A673 (cell line): Measurements from ENCODE around the gene FAIM. TPM values are rescaled to one million over a fixed set of nuclear protein-coding genes. Genes with fewer than 3 reads are reported as not detected.

Source experiments
- BruUV-seq: library from RNA; stranded (reverse); fragments of 400-500 nt; replicated peaks from 2 replicates; lab custom pipeline; 2021; lab: Mats Ljungman, UMichigan
- CTCF ChIA-PET: fragments of 300-600 bp; sonication (Branson Sonifier 250); formaldehyde crosslinking; loops from one replicate; lab custom pipeline; 2022; ENCODE audit warnings: antibody characterized with exemption; lab: Charles Lee
- POLR2A ChIA-PET: fragments of 300-600 bp; sonication (Branson Sonifier 250); formaldehyde crosslinking; loops from one replicate; lab custom pipeline; 2022; ENCODE audit warnings: antibody characterized with exemption; ENCODE audit not compliant: low non-redundant PET; lab: Charles Lee
- DNase-seq: peaks from one replicate; pipeline ENCODE4 v3.0.0-alpha.2; 2015; ENCODE audit warnings: low spot score
- H3K27ac ChIP-seq: fragments of 200-600 bp; sonication (generic); 2 replicates; pipeline ENCODE4 v1.5.1; 2016; ENCODE audit warnings: mixed run types, low read depth, mild to moderate bottlenecking, mixed read lengths, antibody characterized with exemption, low read length; ENCODE audit not compliant: poor library complexity, severe bottlenecking
- H3K27me3 ChIP-seq: fragments of 200-600 bp; sonication (generic); replicated peaks from 2 replicates; pipeline ENCODE4 v1.6.1; 2017; ENCODE audit warnings: mixed run types, low read depth, mild to moderate bottlenecking, mixed read lengths, antibody characterized with exemption, low read length; ENCODE audit not compliant: insufficient read depth, poor library complexity
- H3K36me3 ChIP-seq: fragments of 200-600 bp; sonication (generic); 2 replicates; pipeline ENCODE4 v1.6.1; 2016; ENCODE audit warnings: mixed run types, mild to moderate bottlenecking, mixed read lengths, antibody characterized with exemption, low read length; ENCODE audit not compliant: insufficient read depth, poor library complexity, severe bottlenecking
- H3K4me1 ChIP-seq: fragments of 200-600 bp; sonication (generic); 2 replicates; pipeline ENCODE4 v1.6.1; 2017; ENCODE audit warnings: mixed run types, mild to moderate bottlenecking, mixed read lengths, antibody characterized with exemption, low read length; ENCODE audit not compliant: insufficient read depth, poor library complexity, severe bottlenecking
- H3K4me3 ChIP-seq: fragments of 200-600 bp; sonication (generic); 2 replicates; pipeline ENCODE4 v1.5.1; 2016; ENCODE audit warnings: low read depth, mixed run types, mild to moderate bottlenecking, mixed read lengths, low read length; ENCODE audit not compliant: poor library complexity, severe bottlenecking
- H3K9me3 ChIP-seq: fragments of 200-600 bp; sonication (generic); 2 replicates; pipeline ENCODE4 v1.6.1; 2016; ENCODE audit warnings: mixed run types, low read depth, mild to moderate bottlenecking, mixed read lengths, antibody characterized with exemption, low read length; ENCODE audit not compliant: poor library complexity, severe bottlenecking
- CTCF ChIP-seq: fragments of 300-800, 200-600 bp; sonication (generic); conservative IDR thresholded peaks from 2 replicates; pipeline ENCODE4 v1.5.1; 2017; ENCODE audit warnings: low read depth, mild to moderate bottlenecking, antibody characterized with exemption, low read length, moderate library complexity, mixed read lengths
- EZH2 ChIP-seq: fragments of 200-600 bp; sonication (generic); IDR thresholded peaks from 2 replicates; pipeline ENCODE4 v1.6.1; 2017; ENCODE audit warnings: borderline replicate concordance, low read depth, mild to moderate bottlenecking, mixed read lengths, antibody characterized with exemption, low read length; ENCODE audit not compliant: poor library complexity, severe bottlenecking
- intact Hi-C: fragments of 100-400 bp; cut with micrococcal nuclease; formaldehyde crosslinking; loops from one replicate; pipeline ENCODE4 v1.10.0; 2022; ENCODE audit not compliant: unreplicated experiment
- total RNA-seq: library from RNA; stranded (reverse); gene quantifications from 2 replicates; pipeline ENCODE4 v1.2.3, GENCODE V29; 2021

The FAIM gene
- total RNA-seq, 1 experiment from 2014 or later: 15.0 TPM

GRCh38 chr3:138642927-138643253 lies 34.3 kb downstream of the FAIM start:
- ChIA-PET CTCF (no interaction called here), POLR2A (no interaction called here)
- H3K9me3 ChIP-seq: peaks cover 27% of the 10 kb centered on the region
- no peaks in the 10 kb centered on the region for H3K36me3 ChIP-seq
- intact Hi-C loops: no loop called here
- H3K4me3 ChIP-seq: no peak overlapping the region
- TF ChIP-seq EZH2 (no peak), CTCF (no peak)
- no peaks in the 10 kb centered on the region for H3K4me1 ChIP-seq
- no peaks in the 10 kb centered on the region for H3K27me3 ChIP-seq
- no peak overlapping the region for H3K27ac ChIP-seq
- no peak for DNase-seq
- no TSS peak for BruUV-seq

GRCh38 chr3:138646008-138646407 lies 37.4 kb downstream of the FAIM start:
- ChIA-PET CTCF (no interaction called here), POLR2A (no interaction called here)
- Histone ChIP-seq H3K27me3 (no peaks in the 10 kb centered on the region), H3K9me3 (peaks cover 34% of the 10 kb centered on the region), H3K4me3 (no peak overlapping the region), H3K4me1 (no peaks in the 10 kb centered on the region), H3K36me3 (peaks cover 6% of the 10 kb centered on the region), H3K27ac (no peak overlapping the region)
- no TSS peak for BruUV-seq
- intact Hi-C loops: no loop called here
- no peak for TF ChIP-seq CTCF
- TF ChIP-seq EZH2: no peak
- DNase-seq: no peak

- CTCF ChIA-PET: no interaction called here
- TF ChIP-seq CTCF: no peak
- no peak for TF ChIP-seq EZH2
- H3K9me3 ChIP-seq: peaks cover 34% of the 10 kb centered on the region
- no peak for DNase-seq
- H3K27ac ChIP-seq: no peak overlapping the region
- no peaks in the 10 kb centered on the region for H3K27me3 ChIP-seq
- POLR2A ChIA-PET: no interaction called here
- H3K36me3 ChIP-seq: peaks cover 6% of the 10 kb centered on the region
- H3K4me3 ChIP-seq: no peak overlapping the region
- no TSS peak for BruUV-seq
- intact Hi-C loops: no loop called here
- no peaks in the 10 kb centered on the region for H3K4me1 ChIP-seq
These were observed 37.9 kb downstream of the FAIM start for GRCh38 chr3:138646513-138646912.
